OCI-LY1 (cell line): ENCODE measurements around the gene RASGEF1B.

Experiments used
- H2AFZ ChIP-seq: fragments of 200-600 bp; sonication (generic), shearing (Covaris generic); 2 replicates; pipeline ENCODE4 v1.6.0; 2014; ENCODE audit warnings: antibody characterized with exemption, mild to moderate bottlenecking, low read length
- H3F3A ChIP-seq: fragments of 200-600 bp; sonication (generic), shearing (Covaris generic); 2 replicates; pipeline ENCODE4 v1.6.0; 2014; ENCODE audit warnings: mild to moderate bottlenecking, antibody characterized with exemption, low read length, moderate library complexity; ENCODE audit not compliant: insufficient read depth
- H3K27ac ChIP-seq: fragments of 200-600 bp; sonication (generic); 2 replicates; pipeline ENCODE4 v1.5.1; 2014; ENCODE audit warnings: low read length, mixed run types, mild to moderate bottlenecking, low read depth; ENCODE audit not compliant: poor library complexity, severe bottlenecking
- H3K27me3 ChIP-seq: fragments of 200-600 bp; sonication (generic); 2 replicates; pipeline ENCODE4 v1.6.0; 2014; ENCODE audit warnings: antibody characterized with exemption, mild to moderate bottlenecking, low read length, moderate library complexity; ENCODE audit not compliant: insufficient read depth
- H3K36me3 ChIP-seq: fragments of 200-600 bp; sonication (generic); 2 replicates; pipeline ENCODE4 v1.6.1; 2014; ENCODE audit warnings: mild to moderate bottlenecking, antibody characterized with exemption, low read length, moderate library complexity, mixed read lengths; ENCODE audit not compliant: insufficient read depth
- H3K4me1 ChIP-seq: fragments of 200-600 bp; sonication (generic); 2 replicates; pipeline ENCODE4 v1.5.1; 2014; ENCODE audit warnings: mild to moderate bottlenecking, low read length, moderate library complexity; ENCODE audit not compliant: insufficient read depth, severe bottlenecking
- H3K4me2 ChIP-seq: fragments of 200-600 bp; sonication (generic), shearing (Covaris generic); 2 replicates; pipeline ENCODE4 v1.6.1; 2014; ENCODE audit warnings: low read length
- H3K4me3 ChIP-seq: fragments of 200-600 bp; sonication (generic); 2 replicates; pipeline ENCODE4 v1.5.1; 2014; ENCODE audit warnings: low read length, low read depth, mild to moderate bottlenecking, mixed read lengths; ENCODE audit not compliant: poor library complexity, severe bottlenecking
- H3K79me2 ChIP-seq: fragments of 200-600 bp; shearing (Covaris generic); 2 replicates; pipeline ENCODE4 v1.6.1; 2016; ENCODE audit warnings: mixed run types, low read length, mixed read lengths; ENCODE audit not compliant: insufficient read depth
- H3K9ac ChIP-seq: fragments of 200-600 bp; sonication (generic), shearing (Covaris generic); 2 replicates; pipeline ENCODE4 v1.6.1; 2014; ENCODE audit warnings: mild to moderate bottlenecking, low read length, mixed read lengths
- H3K9me2 ChIP-seq: fragments of 200-600 bp; sonication (generic), shearing (Covaris generic); 2 replicates; pipeline ENCODE4 v1.6.1; 2014; ENCODE audit warnings: low read depth, mild to moderate bottlenecking, low read length, mixed read lengths
- H3K9me3 ChIP-seq: fragments of 200-600 bp; shearing (Covaris generic); 2 replicates; pipeline ENCODE4 v1.6.1; 2014; ENCODE audit warnings: low read length, mixed read lengths
- H4K20me1 ChIP-seq: fragments of 200-600 bp; sonication (generic), shearing (Covaris generic); 2 replicates; pipeline ENCODE4 v1.6.0; 2016; ENCODE audit warnings: mild to moderate bottlenecking, low read length; ENCODE audit not compliant: insufficient read depth
- EZH2 ChIP-seq: fragments of 200-600 bp; sonication (generic), shearing (Covaris generic); IDR thresholded peaks from 2 replicates; pipeline ENCODE4 v1.8.0; 2017; ENCODE audit warnings: borderline replicate concordance, mixed run types, mild to moderate bottlenecking, antibody characterized with exemption, low read length, moderate library complexity, mixed read lengths
- TF ChIP-seq, protein P1 (sequence below): fragments of 200-600 bp; sonication (generic), shearing (Covaris generic); IDR thresholded peaks from 2 replicates; pipeline ENCODE4 v1.5.1; 2017; ENCODE audit warnings: mild to moderate bottlenecking, antibody characterized with exemption, low read length, moderate library complexity, mixed read lengths

The RASGEF1B gene

DNA sequence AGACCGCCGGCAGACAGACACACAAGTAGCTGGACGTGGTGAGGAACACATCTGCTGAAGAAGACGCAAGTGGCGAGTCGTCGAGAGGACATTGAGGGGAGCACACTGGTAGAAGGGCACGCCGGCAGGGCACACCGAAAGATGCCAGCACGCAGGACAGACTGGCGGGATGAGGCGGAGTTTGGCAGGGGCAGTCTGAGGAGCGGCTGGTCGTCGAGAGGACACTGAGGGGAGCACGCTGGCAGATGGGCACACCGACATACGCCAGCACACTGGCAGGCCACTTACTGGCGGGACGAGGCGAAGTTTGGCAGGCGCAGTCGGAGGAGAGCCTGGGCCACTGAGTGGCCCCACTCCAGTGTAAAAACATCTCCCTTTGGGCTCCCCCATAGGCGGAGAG lies 42.1 kb downstream of the RASGEF1B start:
- Histone ChIP-seq H3K79me2 (no peaks in the 10 kb centered on the region), H3K9me3 (no peaks in the 10 kb centered on the region), H3K9me2 (no peaks in the 10 kb centered on the region), H4K20me1 (no peaks in the 10 kb centered on the region), H3K4me1 (no peaks in the 10 kb centered on the region), H3K27ac (no peak overlapping the region), H2AFZ (no peak overlapping the region), H3K36me3 (peaks cover 95% of the 10 kb centered on the region), H3K27me3 (no peaks in the 10 kb centered on the region), H3K4me3 (no peak overlapping the region), H3K4me2 (no peak overlapping the region), H3K9ac (no peak overlapping the region), H3F3A (no peaks in the 10 kb centered on the region)
- TF ChIP-seq, protein P1, sequence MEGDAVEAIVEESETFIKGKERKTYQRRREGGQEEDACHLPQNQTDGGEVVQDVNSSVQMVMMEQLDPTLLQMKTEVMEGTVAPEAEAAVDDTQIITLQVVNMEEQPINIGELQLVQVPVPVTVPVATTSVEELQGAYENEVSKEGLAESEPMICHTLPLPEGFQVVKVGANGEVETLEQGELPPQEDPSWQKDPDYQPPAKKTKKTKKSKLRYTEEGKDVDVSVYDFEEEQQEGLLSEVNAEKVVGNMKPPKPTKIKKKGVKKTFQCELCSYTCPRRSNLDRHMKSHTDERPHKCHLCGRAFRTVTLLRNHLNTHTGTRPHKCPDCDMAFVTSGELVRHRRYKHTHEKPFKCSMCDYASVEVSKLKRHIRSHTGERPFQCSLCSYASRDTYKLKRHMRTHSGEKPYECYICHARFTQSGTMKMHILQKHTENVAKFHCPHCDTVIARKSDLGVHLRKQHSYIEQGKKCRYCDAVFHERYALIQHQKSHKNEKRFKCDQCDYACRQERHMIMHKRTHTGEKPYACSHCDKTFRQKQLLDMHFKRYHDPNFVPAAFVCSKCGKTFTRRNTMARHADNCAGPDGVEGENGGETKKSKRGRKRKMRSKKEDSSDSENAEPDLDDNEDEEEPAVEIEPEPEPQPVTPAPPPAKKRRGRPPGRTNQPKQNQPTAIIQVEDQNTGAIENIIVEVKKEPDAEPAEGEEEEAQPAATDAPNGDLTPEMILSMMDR: no peak
- no peak for TF ChIP-seq EZH2

DNA sequence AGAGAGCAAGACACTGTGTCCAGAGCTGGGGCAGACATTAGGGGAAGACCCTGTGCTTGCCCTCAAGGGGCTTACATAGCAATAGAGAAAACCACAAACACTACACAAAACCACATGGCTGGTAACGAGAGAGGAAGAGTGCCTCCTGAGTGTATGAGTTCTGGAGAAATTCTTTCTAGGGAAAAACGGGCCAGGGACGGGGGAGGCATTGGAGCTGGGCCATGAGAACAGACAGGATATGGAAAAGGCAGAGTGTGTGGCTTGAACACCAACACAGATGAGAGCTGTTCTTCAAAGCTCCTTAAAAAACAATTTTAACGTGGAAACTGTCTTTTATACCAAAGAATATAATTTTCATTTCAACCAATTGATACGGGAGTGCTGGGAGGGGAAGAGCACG lies 42.7 kb downstream of the RASGEF1B start:
- Histone ChIP-seq H2AFZ (no peak overlapping the region), H3K4me3 (no peak overlapping the region), H3K36me3 (peaks cover 93% of the 10 kb centered on the region), H3K79me2 (no peaks in the 10 kb centered on the region), H3K27ac (no peak overlapping the region), H3K9me3 (no peaks in the 10 kb centered on the region), H3K27me3 (no peaks in the 10 kb centered on the region), H3K4me1 (no peaks in the 10 kb centered on the region), H3F3A (no peaks in the 10 kb centered on the region), H3K9me2 (no peaks in the 10 kb centered on the region), H3K9ac (no peak overlapping the region), H3K4me2 (no peak overlapping the region), H4K20me1 (no peaks in the 10 kb centered on the region)
- TF ChIP-seq EZH2: no peak
- TF ChIP-seq, protein P1: no peak

DNA sequence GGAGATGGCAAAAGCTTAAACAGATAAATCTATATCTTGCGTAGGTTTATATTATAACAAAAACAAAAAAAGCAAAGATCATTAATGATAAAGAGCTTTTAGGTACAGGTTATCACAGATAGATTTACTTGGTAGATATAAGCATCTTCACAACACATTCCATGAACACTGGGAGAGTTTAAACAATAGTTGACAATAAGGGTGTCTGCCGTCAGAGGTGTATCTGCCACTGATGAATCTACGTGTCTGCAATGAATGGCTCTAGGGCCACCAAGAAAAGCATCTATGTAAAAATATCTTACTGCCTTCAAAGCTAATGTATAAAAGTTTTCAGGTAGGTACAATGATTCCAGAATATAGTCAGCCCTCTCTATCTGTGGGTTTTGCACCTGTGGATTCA lies 43.7 kb downstream of the RASGEF1B start:
- H3K79me2 ChIP-seq: no peaks in the 10 kb centered on the region
- H3F3A ChIP-seq: no peaks in the 10 kb centered on the region
- TF ChIP-seq EZH2: no peak
- TF ChIP-seq, protein P1: no peak
- no peak overlapping the region for H3K4me2 ChIP-seq
- H3K9me2 ChIP-seq: no peaks in the 10 kb centered on the region
- H3K36me3 ChIP-seq: peaks cover 82% of the 10 kb centered on the region
- H3K27ac ChIP-seq: no peak overlapping the region
- H3K9ac ChIP-seq: no peak overlapping the region
- no peak overlapping the region for H3K4me3 ChIP-seq
- H3K27me3 ChIP-seq: no peaks in the 10 kb centered on the region
- H3K4me1 ChIP-seq: no peaks in the 10 kb centered on the region
- no peak overlapping the region for H2AFZ ChIP-seq
- no peaks in the 10 kb centered on the region for H3K9me3 ChIP-seq
- H4K20me1 ChIP-seq: no peaks in the 10 kb centered on the region
